ENCODE data around the gene SEPHS1. TPM values are rescaled to one million over a fixed set of nuclear protein-coding genes. Genes with fewer than 3 reads are reported as not detected.

The SEPHS1 gene
- total and polyA plus RNA-seq, 2 of the 8 experiments (the other 6 are each of a cell fraction or from before 2014, with no cell fraction given): 270 to 683 TPM

GRCh38 chr10:13270877-13271551, 77.1 kb downstream of the SEPHS1 start (continued):
- TF ChIP-seq RBBP5 (IDR thresholded peaks at IDR 0.05; ENCODE audit: borderline replicate concordance, low read depth, low read length): no peak

Data from H1 (cell line).